ENCODE data around the gene C19orf25.

The C19orf25 gene

GRCh38 chr19:1466018-1466460 is 13.0 kb downstream of the C19orf25 start:
- no peak overlapping the region for H3K4me3 ChIP-seq (replicated peaks; ENCODE audit: low read depth, low read length)
- DNase-seq (ENCODE audit: low read depth): no peak
- no peak for TF ChIP-seq CTCF (IDR thresholded peaks at IDR 0.05; ENCODE audit: low read length, missing control alignments)

GRCh38 chr19:1465191-1466016 is 13.6 kb downstream of the C19orf25 start:
- peak; percentile 22 for TF ChIP-seq CTCF (IDR thresholded peaks at IDR 0.05; ENCODE audit: low read length, missing control alignments)
- no peak for DNase-seq (ENCODE audit: low read depth)
- H3K4me3 ChIP-seq (replicated peaks; ENCODE audit: low read depth, low read length): no peak overlapping the region

DNA sequence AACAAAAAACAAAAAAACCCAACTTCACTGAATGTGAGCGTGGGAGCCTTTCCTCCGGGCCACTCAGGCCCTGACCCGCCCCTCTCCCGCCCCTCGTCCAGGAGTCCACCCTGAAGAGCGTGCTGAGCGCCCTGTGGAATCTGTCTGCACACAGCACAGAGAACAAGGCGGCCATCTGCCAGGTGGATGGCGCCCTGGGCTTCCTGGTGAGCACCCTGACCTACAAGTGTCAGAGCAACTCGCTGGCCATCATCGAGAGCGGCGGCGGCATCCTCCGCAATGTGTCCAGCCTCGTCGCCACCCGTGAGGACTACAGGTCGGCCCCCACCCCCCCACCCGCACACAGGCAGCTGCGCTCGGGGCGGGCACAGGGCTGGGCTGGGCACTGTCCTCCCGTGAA is 17.2 kb downstream of the C19orf25 start:
- TF ChIP-seq CTCF (IDR thresholded peaks at IDR 0.05; ENCODE audit: low read length, missing control alignments): no peak
- H3K4me3 ChIP-seq (replicated peaks; ENCODE audit: low read depth, low read length): no peak overlapping the region
- DNase-seq (ENCODE audit: low read depth): no peak

DNA sequence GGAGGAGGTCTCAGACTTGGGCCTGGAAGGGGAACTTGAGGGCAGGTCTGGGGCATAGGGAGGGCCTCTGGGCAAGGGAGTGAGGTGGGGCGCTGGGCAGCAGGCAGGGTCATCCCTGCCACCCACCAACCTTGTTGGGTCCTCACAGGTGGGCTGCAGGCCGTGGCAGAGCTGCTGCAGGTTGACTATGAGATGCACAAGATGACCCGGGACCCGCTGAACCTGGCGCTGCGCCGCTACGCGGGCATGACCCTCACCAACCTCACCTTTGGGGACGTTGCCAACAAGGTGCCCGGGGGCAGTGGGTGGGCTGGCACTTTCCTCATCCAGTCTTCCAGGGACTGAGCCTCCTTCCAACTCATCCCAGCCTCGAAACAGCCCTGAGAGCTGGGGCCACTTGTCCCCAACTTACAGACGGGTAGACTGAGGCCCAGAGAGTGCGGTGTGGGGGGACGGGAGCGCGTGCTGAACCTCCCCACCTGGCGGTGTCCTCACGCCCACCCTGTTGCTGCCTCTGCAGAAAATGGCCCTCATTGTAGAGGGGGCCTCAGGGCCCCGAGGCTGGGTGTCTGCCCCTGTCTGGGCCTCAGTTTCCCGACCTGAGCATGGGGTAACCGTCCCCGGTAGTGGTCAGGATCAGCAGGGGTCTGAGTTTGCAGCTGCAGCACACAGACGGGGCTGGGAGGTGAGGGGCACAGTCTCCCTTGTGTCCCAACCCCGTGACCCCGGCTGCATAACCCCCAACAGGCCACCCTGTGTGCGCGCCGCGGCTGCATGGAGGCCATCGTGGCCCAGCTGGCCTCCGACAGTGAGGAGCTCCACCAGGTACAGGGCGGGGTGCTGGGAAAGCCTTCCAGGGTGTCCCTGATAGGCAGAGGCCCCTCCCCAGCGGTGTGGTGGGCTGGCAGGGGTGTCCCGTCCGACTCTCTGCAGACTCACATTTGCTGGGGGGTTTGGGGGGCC is 18.7 kb downstream of the C19orf25 start:
- TF ChIP-seq CTCF (IDR thresholded peaks at IDR 0.05; ENCODE audit: low read length, missing control alignments): no peak
- DNase-seq (ENCODE audit: low read depth): no peak
- H3K4me3 ChIP-seq (replicated peaks; ENCODE audit: low read depth, low read length): no peak overlapping the region

- DNase-seq (ENCODE audit: low read depth): no peak
- H3K4me3 ChIP-seq (replicated peaks; ENCODE audit: low read depth, low read length): no peak overlapping the region
- TF ChIP-seq CTCF (IDR thresholded peaks at IDR 0.05; ENCODE audit: low read length, missing control alignments): no peak
These were observed 19.5 kb downstream of the C19orf25 start for GRCh38 chr19:1459479-1459878.

DNA sequence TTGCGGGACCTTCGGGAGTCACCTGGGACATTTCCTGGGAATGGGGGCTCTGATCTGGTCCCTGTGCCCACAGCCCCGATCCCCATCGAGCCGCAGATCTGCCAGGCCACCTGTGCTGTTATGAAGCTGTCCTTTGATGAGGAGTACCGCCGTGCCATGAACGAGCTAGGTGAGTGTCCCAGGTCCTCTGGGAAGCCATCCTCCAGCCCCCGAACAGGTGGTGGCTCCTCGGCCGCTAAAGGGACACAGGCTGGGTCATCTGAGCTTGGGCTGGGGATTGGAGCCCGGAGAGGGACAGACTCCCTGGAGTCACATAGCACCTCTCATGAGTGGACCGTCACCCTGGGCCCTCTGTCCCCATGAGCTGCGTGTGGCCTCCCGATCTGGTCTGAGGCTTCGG is 21.1 kb downstream of the C19orf25 start:
- TF ChIP-seq CTCF (IDR thresholded peaks at IDR 0.05; ENCODE audit: low read length, missing control alignments): no peak
- no peak overlapping the region for H3K4me3 ChIP-seq (replicated peaks; ENCODE audit: low read depth, low read length)
- DNase-seq (ENCODE audit: low read depth): no peak
